Keratinocyte (primary cell): Measurements from ENCODE around the gene SLC16A9.

Experiments used
- EZH2 ChIP-seq: IDR thresholded peaks from one replicate; pipeline ENCODE4 v1.6.1; 2012; ENCODE audit warnings: inconsistent platforms, mild to moderate bottlenecking, low read length, moderate library complexity
- TF ChIP-seq, protein P1 (sequence below), 3 experiments: IDR thresholded peaks in 1 of 3; conservative IDR thresholded peaks in 1 of 3; optimal IDR thresholded peaks in 1 of 3; 2 replicates in 2 of 3; 3 replicates in 1 of 3; pipeline versions ENCODE3 to v1.5.1; 2011; ENCODE audit warnings: low read length in 3 of 3, mild to moderate bottlenecking in 3 of 3, moderate library complexity in 2 of 3, control low read depth in 1 of 3, inconsistent platforms in 1 of 3; ENCODE audit not compliant: insufficient read depth in 2 of 3; ENCODE audit errors: extremely low read depth in 1 of 3

DNA sequence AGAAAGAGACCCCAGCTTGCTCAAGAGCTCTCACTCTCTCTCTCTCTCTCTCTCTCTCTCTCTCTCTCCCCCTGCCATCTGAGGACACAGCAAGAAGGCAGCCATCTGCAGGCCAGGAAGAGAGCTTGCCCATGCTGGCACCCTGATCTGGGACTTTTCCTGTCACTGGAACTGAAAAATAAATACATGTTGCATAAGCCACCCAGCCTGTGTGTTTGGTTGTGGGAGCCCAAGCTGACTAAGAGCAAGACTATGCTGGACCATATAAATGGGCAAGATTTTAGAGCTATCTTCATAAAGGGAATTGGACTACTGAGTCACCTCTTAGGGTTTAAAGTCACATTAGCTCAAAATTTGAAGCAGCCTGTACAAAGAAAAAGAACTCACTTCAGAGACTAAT lies 98.6 kb downstream of the SLC16A9 start:
- TF ChIP-seq, protein P1, sequence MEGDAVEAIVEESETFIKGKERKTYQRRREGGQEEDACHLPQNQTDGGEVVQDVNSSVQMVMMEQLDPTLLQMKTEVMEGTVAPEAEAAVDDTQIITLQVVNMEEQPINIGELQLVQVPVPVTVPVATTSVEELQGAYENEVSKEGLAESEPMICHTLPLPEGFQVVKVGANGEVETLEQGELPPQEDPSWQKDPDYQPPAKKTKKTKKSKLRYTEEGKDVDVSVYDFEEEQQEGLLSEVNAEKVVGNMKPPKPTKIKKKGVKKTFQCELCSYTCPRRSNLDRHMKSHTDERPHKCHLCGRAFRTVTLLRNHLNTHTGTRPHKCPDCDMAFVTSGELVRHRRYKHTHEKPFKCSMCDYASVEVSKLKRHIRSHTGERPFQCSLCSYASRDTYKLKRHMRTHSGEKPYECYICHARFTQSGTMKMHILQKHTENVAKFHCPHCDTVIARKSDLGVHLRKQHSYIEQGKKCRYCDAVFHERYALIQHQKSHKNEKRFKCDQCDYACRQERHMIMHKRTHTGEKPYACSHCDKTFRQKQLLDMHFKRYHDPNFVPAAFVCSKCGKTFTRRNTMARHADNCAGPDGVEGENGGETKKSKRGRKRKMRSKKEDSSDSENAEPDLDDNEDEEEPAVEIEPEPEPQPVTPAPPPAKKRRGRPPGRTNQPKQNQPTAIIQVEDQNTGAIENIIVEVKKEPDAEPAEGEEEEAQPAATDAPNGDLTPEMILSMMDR (optimal IDR thresholded peaks at IDR 0.05 in 1 of 3, IDR thresholded peaks at IDR 0.05 in 1 of 3, conservative IDR thresholded peaks at IDR 0.05 in 1 of 3; ENCODE audit: extremely low read depth in 1 of 3, insufficient read depth in 2 of 3, low read length in 3 of 3) = no peak
- TF ChIP-seq EZH2 = no peak
